Endothelial cell of umbilical vein (primary cell): Measurements from ENCODE around the gene PRR5. TPM values are rescaled to one million over a fixed set of nuclear protein-coding genes. Genes with fewer than 3 reads are reported as not detected.

Experiments
- BruUV-seq: library from RNA; stranded (reverse); fragments of 400-500 nt; replicated peaks from 2 replicates; lab custom pipeline; 2021; lab: Mats Ljungman, UMichigan
- CTCF ChIA-PET: fragments of 300-600, 350-600 bp; sonication (Branson Sonifier 250); formaldehyde crosslinking; loops from one replicate; lab custom pipeline; 2021; ENCODE audit warnings: antibody characterized with exemption, inconsistent platforms; lab: Charles Lee
- POLR2A ChIA-PET: fragments of 300-600, 350-600 bp; sonication (Branson Sonifier 250); formaldehyde crosslinking; loops from one replicate; lab custom pipeline; 2021; ENCODE audit warnings: antibody characterized with exemption, inconsistent platforms; lab: Charles Lee
- DNase-seq: peaks from one replicate; pipeline ENCODE4 v3.0.0-alpha.2; 2011; ENCODE audit warnings: low read depth, low spot score
- FAIRE-seq: peaks from 2 replicates; lab custom pipeline; 2011; peaks lifted over from hg19 to GRCh38; lab: Jason Lieb, UNC
- H2AFZ ChIP-seq: 2 replicates; pipeline ENCODE4 v1.6.0; 2012; ENCODE audit warnings: low read depth, low read length, control low read depth, inconsistent platforms
- H3K27ac ChIP-seq: 2 replicates; pipeline ENCODE4 v1.5.1; 2011; ENCODE audit warnings: low read depth, mild to moderate bottlenecking, control low read depth, low read length, moderate library complexity; ENCODE audit not compliant: insufficient read depth
- H3K27me3 ChIP-seq, 2 experiments: 2 replicates each; pipeline versions ENCODE4 v1.6.0 to v1.6.1; 2011; ENCODE audit warnings: low read length in 2 of 2, mixed read lengths in 1 of 2; ENCODE audit not compliant: control insufficient read depth in 2 of 2, insufficient read depth in 2 of 2
- H3K36me3 ChIP-seq, 2 experiments: 2 replicates in 1 of 2; 3 replicates in 1 of 2; pipeline ENCODE4 v1.5.1; 2011; ENCODE audit warnings: low read length in 2 of 2, mild to moderate bottlenecking in 1 of 2, moderate library complexity in 1 of 2; ENCODE audit not compliant: control insufficient read depth in 2 of 2, insufficient read depth in 2 of 2; ENCODE audit errors: extremely low read depth in 1 of 2
- H3K4me1 ChIP-seq: 3 replicates; pipeline ENCODE4 v1.5.1; 2011; ENCODE audit warnings: mild to moderate bottlenecking, low read length; ENCODE audit not compliant: control insufficient read depth, insufficient read depth; ENCODE audit errors: extremely low read depth
- H3K4me2 ChIP-seq: 2 replicates; pipeline ENCODE4 v1.6.1; 2011; ENCODE audit warnings: low read length, control low read depth, mixed read lengths; ENCODE audit not compliant: insufficient read depth
- H3K4me3 ChIP-seq, 3 experiments: fragments of 200-600 bp in 1 of 3; sonication (generic), shearing (Covaris generic) in 1 of 3; replicated peaks in 1 of 3; 2 replicates each; pipeline ENCODE4 v1.5.1; 2011 to 2016; ENCODE audit warnings: control low read depth in 3 of 3, low read length in 3 of 3, mild to moderate bottlenecking in 2 of 3, inconsistent platforms in 1 of 3, low read depth in 1 of 3, moderate library complexity in 1 of 3; ENCODE audit not compliant: insufficient read depth in 1 of 3
- H3K79me2 ChIP-seq: 2 replicates; pipeline ENCODE4 v1.6.0; 2012; ENCODE audit warnings: low read length, inconsistent platforms; ENCODE audit not compliant: control insufficient read depth, insufficient read depth
- H3K9ac ChIP-seq: replicated peaks from 2 replicates; pipeline ENCODE3; 2011; ENCODE audit warnings: low read length, control low read depth; ENCODE audit not compliant: insufficient read depth; ENCODE audit errors: extremely low read depth
- H3K9me1 ChIP-seq: replicated peaks from 3 replicates; pipeline ENCODE4 v1.6.0; 2011; ENCODE audit warnings: mild to moderate bottlenecking, low read length; ENCODE audit not compliant: control insufficient read depth, insufficient read depth; ENCODE audit errors: extremely low read depth
- H3K9me3 ChIP-seq: replicated peaks from 2 replicates; pipeline ENCODE4 v1.5.1; 2012; ENCODE audit warnings: low read length, inconsistent platforms; ENCODE audit not compliant: control insufficient read depth, insufficient read depth
- H4K20me1 ChIP-seq: replicated peaks from 2 replicates; pipeline ENCODE3; 2011; ENCODE audit warnings: mild to moderate bottlenecking, low read length; ENCODE audit not compliant: control insufficient read depth, insufficient read depth; ENCODE audit errors: extremely low read depth
- EZH2 ChIP-seq: IDR thresholded peaks from 2 replicates; pipeline ENCODE4 v1.6.1; 2012; ENCODE audit warnings: borderline replicate concordance, low read depth, mild to moderate bottlenecking, moderate library complexity, low read length, inconsistent platforms; ENCODE audit not compliant: severe bottlenecking
- FOS ChIP-seq: IDR thresholded peaks from 2 replicates; pipeline ENCODE4 v1.6.1; 2011; ENCODE audit warnings: mild to moderate bottlenecking, low read length, moderate library complexity, borderline replicate concordance; ENCODE audit not compliant: insufficient read depth
- GATA2 ChIP-seq: IDR thresholded peaks from 2 replicates; pipeline ENCODE4 v1.7.0; 2011; ENCODE audit warnings: low read depth, mild to moderate bottlenecking, moderate library complexity, mixed read lengths, low read length; ENCODE audit not compliant: insufficient read length, insufficient read depth
- JUN ChIP-seq: IDR thresholded peaks from 2 replicates; pipeline ENCODE4 v1.6.1; 2011; ENCODE audit warnings: borderline replicate concordance, low read depth; ENCODE audit not compliant: insufficient read length, insufficient read depth
- MYC ChIP-seq: IDR thresholded peaks from one replicate; pipeline ENCODE4 v1.6.1; 2011; ENCODE audit warnings: mild to moderate bottlenecking, low read depth, low read length
- POLR2A ChIP-seq: IDR thresholded peaks from 2 replicates; pipeline ENCODE4 v1.6.1; 2012; ENCODE audit warnings: low read depth, mild to moderate bottlenecking, control low read depth, low read length
- POLR2AphosphoS5 ChIP-seq: IDR thresholded peaks from 2 replicates; pipeline ENCODE4 v1.6.1; 2012; ENCODE audit warnings: low read depth, mild to moderate bottlenecking, control low read depth, low read length, moderate library complexity; ENCODE audit not compliant: insufficient read depth
- dilution Hi-C: fragments of 300-500 bp; cut with MboI; formaldehyde crosslinking; loops from one replicate; pipeline ENCODE4 v1.15.0; 2019; ENCODE audit warnings: low sequenced_read_pairs; ENCODE audit not compliant: extremely low pct_ligation_motif_present
- intact Hi-C: fragments of 100-400 bp; cut with micrococcal nuclease; formaldehyde crosslinking; loops from one replicate; pipeline ENCODE4 v1.10.0; 2022
- polyA plus RNA-seq, 4 experiments: library from polyadenylated mRNA; depleted of rRNA in 3 of 4; stranded (reverse) in 3 of 4; unstranded in 1 of 4; fragments of >200 nt; gene quantifications; 2 replicates each; pipeline versions ENCODE4 v1.2.1 to v1.2.3, GENCODE V29; 2011 to 2012; ENCODE audit warnings: missing spikeins in 1 of 4
- total RNA-seq: library from RNA; stranded (reverse); gene quantifications from 2 replicates; pipeline ENCODE4 v1.2.3, GENCODE V29; 2021
- TF ChIP-seq, protein P1 (sequence below): IDR thresholded peaks from 2 replicates; pipeline ENCODE4 v1.6.1; 2011; ENCODE audit not compliant: insufficient read depth, insufficient read length
- TF ChIP-seq, protein P2 (sequence below), 2 donors: IDR thresholded peaks; 1 replicate in 1 of 2; 2 replicates in 1 of 2; pipeline ENCODE4 v1.5.1; 2011; ENCODE audit warnings: low read length in 2 of 2, mild to moderate bottlenecking in 2 of 2, moderate library complexity in 2 of 2, control low read depth in 1 of 2, inconsistent platforms in 1 of 2, low read depth in 1 of 2; ENCODE audit not compliant: insufficient read depth in 1 of 2; ENCODE audit errors: extremely low read depth in 1 of 2

PRR5 gene
- total and polyA plus RNA-seq, 2 donors (not counting 3 experiments of a cell fraction or from before 2014, with no cell fraction given), result 4.3 to 9.0 TPM

DNA sequence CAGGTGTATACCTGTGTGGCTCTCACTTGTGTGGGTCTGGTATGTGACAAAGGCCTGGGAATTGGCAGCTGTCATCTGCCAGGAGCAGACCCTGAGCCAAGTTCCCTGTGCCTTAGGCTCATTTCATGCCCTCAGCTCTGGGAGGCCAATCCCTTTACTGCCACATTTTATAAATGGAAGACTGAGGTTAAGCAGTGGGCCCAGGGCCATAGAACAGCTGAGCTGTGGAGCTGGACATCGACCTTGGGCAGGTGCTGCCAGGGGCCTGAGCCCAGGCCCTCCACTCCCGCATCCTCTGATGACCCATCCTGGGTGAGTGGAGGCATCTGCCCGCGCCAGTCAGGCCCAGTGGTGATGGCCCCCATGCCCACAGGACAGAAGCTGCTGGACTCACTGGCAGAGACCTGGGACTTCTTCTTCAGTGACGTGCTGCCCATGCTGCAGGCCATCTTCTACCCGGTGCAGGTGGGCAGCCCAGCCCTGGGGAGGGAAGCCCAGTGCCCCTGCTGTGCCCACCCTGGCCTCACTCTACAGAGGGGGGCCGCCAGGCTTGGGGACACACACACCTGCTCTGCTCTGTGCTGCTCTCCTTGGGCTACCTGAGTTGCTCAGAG, 29.5 kb downstream of the PRR5 start:
- Histone ChIP-seq H3K9me3 (no peaks in the 10 kb centered on the region), H3K79me2 (no peaks in the 10 kb centered on the region), H3K4me1 (no peaks in the 10 kb centered on the region), H3K9ac (no peak overlapping the region), H3K27ac (no peak overlapping the region), H3K27me3 (no peaks in the 10 kb centered on the region), H4K20me1 (no peaks in the 10 kb centered on the region), H3K9me1 (no peaks in the 10 kb centered on the region), H3K4me2 (no peak overlapping the region), H3K36me3 (no peaks in the 10 kb centered on the region), H3K4me3 (no peak overlapping the region), H2AFZ (no peak overlapping the region)
- POLR2A ChIA-PET, result interaction anchor here (0.5 kb wide), 1 partner anchor 8 kb away, joined by 3 read pairs; no protein-coding TSS in a partner anchor
- intact Hi-C loops, result no loop called here
- dilution Hi-C loops, result no loop called here
- BruUV-seq, result no TSS peak
- DNase-seq (no peak), FAIRE-seq (no peak)
- CTCF ChIA-PET, result no interaction called here
- TF ChIP-seq, protein P1, sequence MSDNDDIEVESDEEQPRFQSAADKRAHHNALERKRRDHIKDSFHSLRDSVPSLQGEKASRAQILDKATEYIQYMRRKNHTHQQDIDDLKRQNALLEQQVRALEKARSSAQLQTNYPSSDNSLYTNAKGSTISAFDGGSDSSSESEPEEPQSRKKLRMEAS, result no peak
- TF ChIP-seq EZH2 (no peak), MYC (no peak), GATA2 (no peak), JUN (no peak), FOS (no peak), POLR2A (no peak), POLR2AphosphoS5 (no peak)
- TF ChIP-seq, protein P2, sequence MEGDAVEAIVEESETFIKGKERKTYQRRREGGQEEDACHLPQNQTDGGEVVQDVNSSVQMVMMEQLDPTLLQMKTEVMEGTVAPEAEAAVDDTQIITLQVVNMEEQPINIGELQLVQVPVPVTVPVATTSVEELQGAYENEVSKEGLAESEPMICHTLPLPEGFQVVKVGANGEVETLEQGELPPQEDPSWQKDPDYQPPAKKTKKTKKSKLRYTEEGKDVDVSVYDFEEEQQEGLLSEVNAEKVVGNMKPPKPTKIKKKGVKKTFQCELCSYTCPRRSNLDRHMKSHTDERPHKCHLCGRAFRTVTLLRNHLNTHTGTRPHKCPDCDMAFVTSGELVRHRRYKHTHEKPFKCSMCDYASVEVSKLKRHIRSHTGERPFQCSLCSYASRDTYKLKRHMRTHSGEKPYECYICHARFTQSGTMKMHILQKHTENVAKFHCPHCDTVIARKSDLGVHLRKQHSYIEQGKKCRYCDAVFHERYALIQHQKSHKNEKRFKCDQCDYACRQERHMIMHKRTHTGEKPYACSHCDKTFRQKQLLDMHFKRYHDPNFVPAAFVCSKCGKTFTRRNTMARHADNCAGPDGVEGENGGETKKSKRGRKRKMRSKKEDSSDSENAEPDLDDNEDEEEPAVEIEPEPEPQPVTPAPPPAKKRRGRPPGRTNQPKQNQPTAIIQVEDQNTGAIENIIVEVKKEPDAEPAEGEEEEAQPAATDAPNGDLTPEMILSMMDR (IDR thresholded peaks at IDR 0.05; ENCODE audit: extremely low read depth in 1 of 2, insufficient read depth in 1 of 2, low read depth in 1 of 2, low read length in 2 of 2), result no peak
